ENCODE data around the gene CHST6.
"Not testable (repeated sequence)": the region's sequence is repeated elsewhere in the genome, so short reads cannot be mapped to it uniquely, and the experiment has no call there.

Gene CHST6

GRCh38 chr16:75452464-75453190, 42.6 kb downstream of the CHST6 start:
- H3K27ac Mint-ChIP-seq = no peak overlapping the region
- no peaks in the 10 kb centered on the region for H3K27me3 Mint-ChIP-seq
- ATAC-seq = no peak
- H3K4me3 Mint-ChIP-seq = no peak overlapping the region
- H3K9me3 Mint-ChIP-seq = no peaks in the 10 kb centered on the region
- H3K36me3 Mint-ChIP-seq = peaks cover 29% of the 10 kb centered on the region
- H3K4me1 Mint-ChIP-seq = peaks cover 39% of the 10 kb centered on the region

- Mint-ChIP-seq H3K4me1 (no peaks in the 10 kb centered on the region), H3K27ac (no peak overlapping the region)
Observed at GRCh38 chr16:75446416-75446815, 48.8 kb downstream of the CHST6 start.

GRCh38 chr16:75445298-75445697, 49.9 kb downstream of the CHST6 start:
- Mint-ChIP-seq H3K4me3 (no peak overlapping the region), H3K36me3 (peaks cover 6% of the 10 kb centered on the region), H3K9me3 (no peaks in the 10 kb centered on the region), H3K4me1 (no peaks in the 10 kb centered on the region), H3K27me3 (no peaks in the 10 kb centered on the region), H3K27ac (no peak overlapping the region)
- no peak for ATAC-seq

More at GRCh38 chr16:75446416-75446815, 48.8 kb downstream of the CHST6 start:
- H3K36me3 Mint-ChIP-seq = peaks cover 18% of the 10 kb centered on the region
- H3K9me3 Mint-ChIP-seq = no peaks in the 10 kb centered on the region
- H3K27me3 Mint-ChIP-seq = no peaks in the 10 kb centered on the region
- no peak for ATAC-seq
- no peak overlapping the region for H3K4me3 Mint-ChIP-seq

GRCh38 chr16:75443298-75443697, 51.9 kb downstream of the CHST6 start:
- Mint-ChIP-seq H3K4me1 (no peaks in the 10 kb centered on the region), H3K4me3 (no peak overlapping the region), H3K27me3 (no peaks in the 10 kb centered on the region), H3K9me3 (no peaks in the 10 kb centered on the region), H3K36me3 (no peaks in the 10 kb centered on the region), H3K27ac (no peak overlapping the region)
- ATAC-seq = no peak

- Mint-ChIP-seq H3K27ac (peak overlapping the region; percentile 94), H3K27me3 (no peaks in the 10 kb centered on the region), H3K4me3 (peak overlapping the region; percentile 91), H3K9me3 (no peaks in the 10 kb centered on the region), H3K4me1 (peaks cover 28% of the 10 kb centered on the region), H3K36me3 (peaks cover 11% of the 10 kb centered on the region)
- ATAC-seq = peak; percentile 83
Observed at GRCh38 chr16:75433732-75434413, 61.4 kb downstream of the CHST6 start.

GRCh38 chr16:75432828-75433731, 62.2 kb downstream of the CHST6 start, which contains the start of gene CFDP1:
Gene CFDP1 (minus strand): TSS chr16:75433503. CDS start chr16:75433352, 151 bp downstream.
- Mint-ChIP-seq H3K36me3 (peaks cover 18% of the 10 kb centered on the region), H3K4me3 (peak within 1 kb of the TSS; percentile 91), H3K27ac (peak within 1 kb of the TSS; percentile 94), H3K9me3 (no peaks in the 10 kb centered on the region), H3K4me1 (peaks cover 36% of the 10 kb centered on the region), H3K27me3 (no peaks in the 10 kb centered on the region)
- peak; percentile 97 for ATAC-seq

GRCh38 chr16:75429621-75430403, 65.4 kb downstream of the CHST6 start:
- no peak overlapping the region for H3K4me3 Mint-ChIP-seq

GRCh38 chr16:75426524-75426923, 68.7 kb downstream of the CHST6 start:
- not testable (repeated sequence) for H3K4me3 Mint-ChIP-seq, H3K27me3 Mint-ChIP-seq, H3K9me3 Mint-ChIP-seq, H3K27ac Mint-ChIP-seq, ATAC-seq
- Mint-ChIP-seq H3K36me3 (peaks cover 29% of the 10 kb centered on the region), H3K4me1 (peaks cover 33% of the 10 kb centered on the region)

More at GRCh38 chr16:75429621-75430403, 65.4 kb downstream of the CHST6 start:
- no peak for ATAC-seq
- Mint-ChIP-seq H3K27me3 (no peaks in the 10 kb centered on the region), H3K9me3 (no peaks in the 10 kb centered on the region), H3K36me3 (peaks cover 24% of the 10 kb centered on the region), H3K4me1 (peaks cover 46% of the 10 kb centered on the region), H3K27ac (no peak overlapping the region)

- Mint-ChIP-seq H3K4me1 (peaks cover 44% of the 10 kb centered on the region), H3K36me3 (peaks cover 22% of the 10 kb centered on the region)
- not testable (repeated sequence) for H3K4me3 Mint-ChIP-seq, H3K27me3 Mint-ChIP-seq, H3K27ac Mint-ChIP-seq, ATAC-seq, H3K9me3 Mint-ChIP-seq
Observed at GRCh38 chr16:75424105-75424762, 71.0 kb downstream of the CHST6 start.

GRCh38 chr16:75423723-75424104, 71.5 kb downstream of the CHST6 start:
- Mint-ChIP-seq H3K9me3 (no peaks in the 10 kb centered on the region), H3K27ac (no peak overlapping the region), H3K36me3 (peaks cover 17% of the 10 kb centered on the region), H3K4me3 (no peak overlapping the region), H3K4me1 (peaks cover 39% of the 10 kb centered on the region), H3K27me3 (no peaks in the 10 kb centered on the region)
- no peak for ATAC-seq

Measured in stimulated activated memory B cell treated with anti-CD40 and anti-IgM and Interleukin-4, amounts not matched to agents 10 μg/mL and 1 μg/mL and 100 μg/mL, for 72 hours (primary cell).